NCI-H2081 treated with DMSO at 0.1 percent for 48 hours (cell line): ENCODE results near the gene CACNB4.

Experiments used
- DNase-seq: peaks from one replicate; lab custom pipeline; 2025; lab: John Stamatoyannopoulos, UW

The CACNB4 gene

GRCh38 chr2:151786077-151786476, 312.8 kb downstream of the CACNB4 start:
- DNase-seq: no peak

DNA sequence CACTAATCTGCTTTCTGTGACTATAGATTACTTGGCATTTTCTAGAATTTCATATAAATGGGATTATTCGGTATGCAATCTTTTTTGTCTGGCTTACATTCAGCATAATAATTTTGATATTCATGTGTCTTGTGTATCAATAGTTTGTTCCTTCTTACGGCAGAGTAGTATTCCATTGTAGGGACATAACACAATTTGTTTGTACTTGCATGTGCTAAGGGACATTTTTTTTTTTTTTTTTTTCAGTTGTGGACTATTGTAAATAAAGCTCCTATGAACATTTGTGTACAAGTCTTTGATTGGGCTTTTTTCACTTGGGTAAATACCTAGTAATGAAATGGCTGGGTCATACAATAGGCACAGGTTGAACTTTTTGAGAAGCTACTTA, 315.7 kb downstream of the CACNB4 start:
- no peak for DNase-seq
